IPS DF 4.7 (cell line): ENCODE data around the gene TBC1D14.

ENCODE experiments used
- DNase-seq: peaks from one replicate; pipeline ENCODE4 v3.0.0-alpha.2; 2013; ENCODE audit warnings: low spot score; ENCODE audit errors: extremely low read depth

TBC1D14 gene

GRCh38 chr4:7055111-7055989 lies 145.7 kb downstream of the TBC1D14 start:
- no peak for DNase-seq

GRCh38 chr4:7055990-7056325 lies 146.3 kb downstream of the TBC1D14 start:
- DNase-seq, result no peak

- DNase-seq, result no peak
These were observed 149.2 kb downstream of the TBC1D14 start for GRCh38 chr4:7058792-7059191.

- no peak for DNase-seq
These were observed 150.0 kb downstream of the TBC1D14 start for GRCh38 chr4:7059662-7060061.

- no peak for DNase-seq
These were observed 150.9 kb downstream of the TBC1D14 start for GRCh38 chr4:7060346-7061150.

- DNase-seq, result no peak
These were observed 152.2 kb downstream of the TBC1D14 start for GRCh38 chr4:7061815-7062214.

- no peak for DNase-seq
These were observed 153.2 kb downstream of the TBC1D14 start for GRCh38 chr4:7062816-7063215.

GRCh38 chr4:7063362-7063761 lies 153.7 kb downstream of the TBC1D14 start:
- no peak for DNase-seq

- no peak for DNase-seq
These were observed 156.4 kb downstream of the TBC1D14 start for GRCh38 chr4:7066006-7066405.

- no peak for DNase-seq
These were observed 156.9 kb downstream of the TBC1D14 start for GRCh38 chr4:7066493-7066892.

- no peak for DNase-seq
These were observed 157.5 kb downstream of the TBC1D14 start for GRCh38 chr4:7067126-7067451.

GRCh38 chr4:7067452-7068278 lies 158.0 kb downstream of the TBC1D14 start, which contains the start of gene GRPEL1:
TSS of gene GRPEL1 (minus strand) at chr4:7068064. CDS start at chr4:7068032, 32 bp downstream.
- DNase-seq, result peak; percentile 97

GRCh38 chr4:7068279-7068842 lies 158.7 kb downstream of the TBC1D14 start:
- DNase-seq, result no peak

- no peak for DNase-seq
These were observed 159.3 kb downstream of the TBC1D14 start for GRCh38 chr4:7068883-7069282.

- peak; percentile 62 for DNase-seq
These were observed 161.3 kb downstream of the TBC1D14 start for GRCh38 chr4:7070729-7071511.

- DNase-seq, result no peak
These were observed 163.4 kb downstream of the TBC1D14 start for GRCh38 chr4:7073059-7073458.

- no peak for DNase-seq
These were observed 164.1 kb downstream of the TBC1D14 start for GRCh38 chr4:7073526-7074390.

GRCh38 chr4:7074426-7074825 lies 164.8 kb downstream of the TBC1D14 start:
- no peak for DNase-seq

- no peak for DNase-seq
These were observed 166.5 kb downstream of the TBC1D14 start for GRCh38 chr4:7075962-7076695.
